OCI-LY3 (cell line): ENCODE results near the gene CRELD2.

Experiments used
- H2AFZ ChIP-seq: fragments of 200-600, 300-600 bp; shearing (Covaris generic); 2 replicates; pipeline ENCODE4 v1.6.0; 2014; ENCODE audit warnings: antibody characterized with exemption, low read depth, low read length
- H3K27ac ChIP-seq: fragments of 200-600, 300-600 bp; sonication (generic); 2 replicates; pipeline ENCODE4 v1.5.1; 2014; ENCODE audit warnings: mild to moderate bottlenecking, low read length, moderate library complexity, mixed read lengths
- H3K27me3 ChIP-seq: fragments of 200-600, 300-600 bp; sonication (generic); 2 replicates; pipeline ENCODE4 v1.6.1; 2014; ENCODE audit warnings: low read depth, low read length, mixed read lengths
- H3K36me3 ChIP-seq: fragments of 200-600, 300-600 bp; sonication (generic); replicated peaks from 2 replicates; pipeline ENCODE3; 2014; ENCODE audit warnings: low read depth, low read length, mixed read lengths
- H3K4me1 ChIP-seq: fragments of 300-600, 200-600 bp; sonication (generic); 2 replicates; pipeline ENCODE4 v1.6.1; 2014; ENCODE audit warnings: low read length, mixed read lengths
- H3K4me2 ChIP-seq: fragments of 200-600, 300-600 bp; sonication (generic); 2 replicates; pipeline ENCODE4 v1.6.1; 2014; ENCODE audit warnings: low read length, mixed read lengths
- H3K4me3 ChIP-seq: fragments of 300-600, 200-600 bp; sonication (generic); 2 replicates; pipeline ENCODE4 v1.5.1; 2014; ENCODE audit warnings: antibody characterized with exemption, mild to moderate bottlenecking, low read length, moderate library complexity
- H3K79me2 ChIP-seq: fragments of 300-600, 200-600 bp; shearing (Covaris generic); 2 replicates; pipeline ENCODE4 v1.6.1; 2014; ENCODE audit warnings: mild to moderate bottlenecking, low read length, mixed read lengths
- H3K9ac ChIP-seq: fragments of 300-600, 200-600 bp; shearing (Covaris generic); 2 replicates; pipeline ENCODE4 v1.6.0; 2014; ENCODE audit warnings: mild to moderate bottlenecking, low read length, moderate library complexity
- H3K9me3 ChIP-seq: fragments of 200-600, 300-600 bp; shearing (Covaris generic); 2 replicates; pipeline ENCODE4 v1.6.1; 2014; ENCODE audit warnings: low read length, mixed read lengths; ENCODE audit not compliant: insufficient read depth
- H4K20me1 ChIP-seq: fragments of 200-600, 300-600 bp; sonication (generic); 2 replicates; pipeline ENCODE4 v1.6.1; 2016; ENCODE audit warnings: low read length, mixed read lengths; ENCODE audit not compliant: insufficient read depth
- EZH2phosphoT487 ChIP-seq: fragments of 200-600 bp; shearing (Covaris generic); IDR thresholded peaks from 2 replicates; pipeline ENCODE4 v1.6.1; 2018; ENCODE audit warnings: antibody characterized with exemption, mixed run types, low read depth
- TF ChIP-seq, protein P1 (sequence below): fragments of 200-600, 300-600 bp; sonication (generic); IDR thresholded peaks from 2 replicates; pipeline ENCODE4 v1.5.1; 2014; ENCODE audit warnings: antibody characterized with exemption, low read length, low read depth

The CRELD2 gene, protein sequence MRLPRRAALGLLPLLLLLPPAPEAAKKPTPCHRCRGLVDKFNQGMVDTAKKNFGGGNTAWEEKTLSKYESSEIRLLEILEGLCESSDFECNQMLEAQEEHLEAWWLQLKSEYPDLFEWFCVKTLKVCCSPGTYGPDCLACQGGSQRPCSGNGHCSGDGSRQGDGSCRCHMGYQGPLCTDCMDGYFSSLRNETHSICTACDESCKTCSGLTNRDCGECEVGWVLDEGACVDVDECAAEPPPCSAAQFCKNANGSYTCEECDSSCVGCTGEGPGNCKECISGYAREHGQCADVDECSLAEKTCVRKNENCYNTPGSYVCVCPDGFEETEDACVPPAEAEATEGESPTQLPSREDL

DNA sequence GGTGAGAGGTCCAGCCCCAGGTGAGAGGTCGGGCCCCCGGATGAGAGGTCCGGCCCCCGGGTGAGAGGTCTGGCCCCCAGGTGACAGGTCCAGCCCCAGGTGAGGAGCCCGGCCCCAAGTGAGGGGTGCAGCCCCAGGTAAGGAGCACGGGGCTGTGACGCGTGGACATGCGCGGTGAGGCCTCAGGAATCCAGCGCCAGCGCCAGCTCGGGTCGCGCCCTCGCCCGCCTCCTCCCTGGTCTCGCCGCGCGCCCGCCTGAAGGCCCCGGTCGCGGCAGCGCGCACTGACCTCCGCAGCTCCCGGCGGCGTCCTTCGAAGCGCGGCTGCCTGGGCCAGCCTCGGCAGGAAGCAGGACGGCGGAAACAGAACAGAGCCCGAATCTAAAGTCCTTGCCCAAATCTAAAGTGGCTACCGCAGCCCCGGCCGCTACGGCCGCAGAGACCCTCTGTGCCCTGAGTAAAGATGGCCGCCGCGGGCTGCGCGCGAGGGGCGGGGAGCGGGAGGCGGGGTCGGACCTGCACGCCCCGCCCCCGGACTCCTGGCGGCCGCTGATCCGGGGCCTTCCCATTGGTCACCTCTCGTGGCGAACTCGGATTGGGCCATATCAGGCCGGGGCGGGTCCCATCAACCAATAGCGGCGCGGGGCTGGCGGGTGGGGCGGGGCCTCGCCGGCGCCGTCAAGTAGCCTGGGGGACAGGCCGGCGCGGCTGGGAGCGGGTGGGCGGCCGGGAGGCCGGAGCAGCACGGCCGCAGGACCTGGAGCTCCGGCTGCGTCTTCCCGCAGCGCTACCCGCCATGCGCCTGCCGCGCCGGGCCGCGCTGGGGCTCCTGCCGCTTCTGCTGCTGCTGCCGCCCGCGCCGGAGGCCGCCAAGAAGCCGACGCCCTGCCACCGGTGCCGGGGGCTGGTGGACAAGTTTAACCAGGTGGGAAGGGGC lies at the start of gene CRELD2, which contains the start of gene ALG12:
Gene CRELD2, plus strand, starts transcription at position 661 of the 937 bp plus-strand sequence. Its CDS starts 136 bp downstream, at position 797.
Gene ALG12, minus strand, starts transcription at position 465 of the 937 bp plus-strand sequence. CDS start 4,673 bp downstream, outside the sequence.
- peak within 1 kb of the TSS; percentile 92 for H3K4me3 ChIP-seq
- H3K79me2 ChIP-seq: no peaks in the 10 kb centered on the region
- H3K27me3 ChIP-seq: no peaks in the 10 kb centered on the region
- peak within 1 kb of the TSS; percentile 42; the same call in 1 of the 2 replicates for H2AFZ ChIP-seq
- H3K27ac ChIP-seq: peak within 1 kb of the TSS; percentile 47
- no peaks in the 10 kb centered on the region for H3K9me3 ChIP-seq
- H3K4me1 ChIP-seq: peaks cover 9% of the 10 kb centered on the region; the same call in 1 of the 2 replicates
- H3K9ac ChIP-seq: peak within 1 kb of the TSS; percentile 73
- H4K20me1 ChIP-seq: no peaks in the 10 kb centered on the region
- no peaks in the 10 kb centered on the region for H3K36me3 ChIP-seq
- H3K4me2 ChIP-seq: peak within 1 kb of the TSS; percentile 87
- TF ChIP-seq, protein P1, sequence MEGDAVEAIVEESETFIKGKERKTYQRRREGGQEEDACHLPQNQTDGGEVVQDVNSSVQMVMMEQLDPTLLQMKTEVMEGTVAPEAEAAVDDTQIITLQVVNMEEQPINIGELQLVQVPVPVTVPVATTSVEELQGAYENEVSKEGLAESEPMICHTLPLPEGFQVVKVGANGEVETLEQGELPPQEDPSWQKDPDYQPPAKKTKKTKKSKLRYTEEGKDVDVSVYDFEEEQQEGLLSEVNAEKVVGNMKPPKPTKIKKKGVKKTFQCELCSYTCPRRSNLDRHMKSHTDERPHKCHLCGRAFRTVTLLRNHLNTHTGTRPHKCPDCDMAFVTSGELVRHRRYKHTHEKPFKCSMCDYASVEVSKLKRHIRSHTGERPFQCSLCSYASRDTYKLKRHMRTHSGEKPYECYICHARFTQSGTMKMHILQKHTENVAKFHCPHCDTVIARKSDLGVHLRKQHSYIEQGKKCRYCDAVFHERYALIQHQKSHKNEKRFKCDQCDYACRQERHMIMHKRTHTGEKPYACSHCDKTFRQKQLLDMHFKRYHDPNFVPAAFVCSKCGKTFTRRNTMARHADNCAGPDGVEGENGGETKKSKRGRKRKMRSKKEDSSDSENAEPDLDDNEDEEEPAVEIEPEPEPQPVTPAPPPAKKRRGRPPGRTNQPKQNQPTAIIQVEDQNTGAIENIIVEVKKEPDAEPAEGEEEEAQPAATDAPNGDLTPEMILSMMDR: no peak
- no peak for TF ChIP-seq EZH2phosphoT487

DNA sequence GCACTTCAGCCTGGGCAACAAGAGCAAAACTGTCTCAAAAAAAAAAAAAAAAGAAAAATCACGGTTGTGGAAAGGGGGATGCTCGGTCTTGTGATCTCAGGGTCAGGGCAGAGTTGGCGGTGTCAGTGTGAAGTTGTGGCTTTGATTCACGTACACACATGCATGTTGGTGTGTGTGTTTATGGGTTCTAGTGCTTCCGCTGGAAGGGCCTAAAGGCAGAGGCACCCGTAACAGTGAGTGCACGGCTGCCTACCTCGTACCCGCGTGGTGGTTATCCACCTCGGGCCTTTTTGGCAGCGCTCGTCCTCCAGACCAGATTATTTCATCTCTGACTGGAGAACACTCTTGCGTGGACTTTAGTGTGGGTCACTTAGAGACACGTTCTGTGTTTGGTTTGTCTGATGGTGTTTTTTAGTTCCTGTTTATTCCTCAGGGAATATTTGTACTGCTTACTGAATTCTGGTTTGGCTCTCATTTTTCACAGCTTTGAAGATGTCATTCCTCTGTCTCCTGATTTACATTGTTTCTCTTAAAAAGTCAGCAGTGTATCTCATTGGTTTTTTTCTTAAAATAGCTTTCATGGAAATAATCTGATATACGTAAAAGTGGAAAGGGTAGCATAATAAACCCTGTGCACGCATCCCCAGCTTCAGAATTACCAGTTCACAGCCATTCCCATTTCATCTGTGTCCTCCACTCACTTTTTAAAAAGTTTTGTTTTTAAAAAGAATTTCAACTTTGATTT lies 49.2 kb upstream of the CRELD2 start:
- no peaks in the 10 kb centered on the region; the same call in 1 of the 2 replicates for H3K9me3 ChIP-seq
- peaks cover 8% of the 10 kb centered on the region for H4K20me1 ChIP-seq
- no peaks in the 10 kb centered on the region for H3K27me3 ChIP-seq
- no peaks in the 10 kb centered on the region for H3K4me1 ChIP-seq
- no peak overlapping the region for H3K4me2 ChIP-seq
- peaks cover 43% of the 10 kb centered on the region for H3K36me3 ChIP-seq
- H3K4me3 ChIP-seq: no peak overlapping the region
- peaks cover 91% of the 10 kb centered on the region for H3K79me2 ChIP-seq
- no peak overlapping the region for H3K9ac ChIP-seq
- TF ChIP-seq, protein P1: no peak
- no peak for TF ChIP-seq EZH2phosphoT487
- H3K27ac ChIP-seq: no peak overlapping the region
- H2AFZ ChIP-seq: no peak overlapping the region

DNA sequence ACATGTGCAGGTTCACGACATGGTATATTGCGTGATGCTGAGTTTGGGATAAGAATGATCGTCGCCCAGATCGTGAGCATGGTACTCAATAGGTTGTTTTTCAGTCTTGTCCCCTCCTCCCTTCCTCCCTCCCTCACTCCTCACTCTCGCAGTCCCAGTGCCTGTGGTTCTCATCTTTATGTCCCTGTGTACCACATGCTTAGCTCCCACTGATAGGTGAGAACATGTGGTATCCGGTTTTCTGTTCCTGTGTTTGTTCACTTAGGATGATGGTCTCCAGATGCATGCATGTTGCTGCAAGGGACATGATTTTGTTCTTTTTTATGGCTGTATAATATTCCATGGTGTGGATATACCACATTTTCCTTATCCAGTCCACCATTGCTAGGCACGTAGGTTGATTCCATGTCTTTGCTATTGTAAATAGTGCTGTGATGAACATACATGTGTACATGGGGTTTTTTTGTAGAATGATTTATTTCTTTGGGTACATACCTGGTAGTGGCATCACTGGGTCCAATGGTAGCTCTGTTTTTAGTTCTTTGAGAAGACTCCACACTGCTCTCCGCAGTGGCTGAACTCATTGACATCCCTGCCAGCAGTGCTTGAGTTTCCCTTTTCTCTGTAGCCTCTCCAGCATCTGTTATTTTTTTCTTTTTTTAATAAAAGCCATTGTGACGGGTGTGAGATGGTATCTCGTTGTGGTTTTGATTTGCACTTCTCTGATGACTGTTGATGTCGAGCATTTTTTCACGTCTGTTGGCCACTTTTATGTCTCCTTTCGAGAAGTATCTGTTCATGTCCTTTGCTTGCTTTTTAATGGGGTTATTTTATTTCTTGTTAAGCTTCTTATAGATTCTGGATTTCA lies 48.4 kb upstream of the CRELD2 start:
- no peaks in the 10 kb centered on the region for H3K27me3 ChIP-seq
- no peak overlapping the region for H3K4me2 ChIP-seq
- TF ChIP-seq, protein P1: no peak
- TF ChIP-seq EZH2phosphoT487: no peak
- H3K4me1 ChIP-seq: no peaks in the 10 kb centered on the region
- H4K20me1 ChIP-seq: peaks cover 8% of the 10 kb centered on the region
- no peak overlapping the region for H3K4me3 ChIP-seq
- peaks cover 88% of the 10 kb centered on the region for H3K79me2 ChIP-seq
- no peak overlapping the region for H3K9ac ChIP-seq
- no peaks in the 10 kb centered on the region; the same call in 1 of the 2 replicates for H3K9me3 ChIP-seq
- no peak overlapping the region for H3K27ac ChIP-seq
- peaks cover 43% of the 10 kb centered on the region for H3K36me3 ChIP-seq
- no peak overlapping the region for H2AFZ ChIP-seq
